Heart right ventricle (tissue), 16 donors: Measurements from ENCODE around the gene SELENOV. TPM values are rescaled to one million over a fixed set of nuclear protein-coding genes. Genes with fewer than 3 reads are reported as not detected.

Source experiments
- ATAC-seq, 8 donors: fragments of 200-7000 bp; cut with Tn5 transposase; one replicate each; pipeline ENCODE4 v1.9.1; 2020; ENCODE audit warnings: mild to moderate bottlenecking in 8 of 8, moderate library complexity in 8 of 8, moderate number of reproducible peaks in 1 of 8
- DNase-seq, 2 donors: peaks; one replicate each; pipeline ENCODE4 v3.0.0-alpha.2; 2020
- H3K27ac ChIP-seq, 10 donors: fragments of 200-600 bp; sonication (generic) in 2 of 10; one replicate each; pipeline versions ENCODE4 v1.5.0 to v1.8.0; 2020 to 2022; ENCODE audit warnings: mild to moderate bottlenecking in 3 of 10
- H3K27me3 ChIP-seq, 7 donors: fragments of 200-600 bp; one replicate each; pipeline ENCODE4 v1.8.0; 2021 to 2022; ENCODE audit warnings: mild to moderate bottlenecking in 2 of 7
- H3K36me3 ChIP-seq, 9 donors: fragments of 200-600 bp; sonication (generic) in 1 of 9; one replicate each; pipeline versions ENCODE4 v1.5.0 to v1.8.0; 2020 to 2022; ENCODE audit warnings: mild to moderate bottlenecking in 2 of 9
- H3K4me1 ChIP-seq, 9 donors: fragments of 200-600 bp; sonication (generic) in 1 of 9; one replicate each; pipeline versions ENCODE4 v1.5.0 to v1.8.0; 2020 to 2022; ENCODE audit warnings: mild to moderate bottlenecking in 4 of 9
- H3K4me3 ChIP-seq, 10 donors: fragments of 200-600 bp; sonication (generic) in 2 of 10; one replicate each; pipeline versions ENCODE4 v1.5.0 to v1.8.0; 2020 to 2022; ENCODE audit warnings: mild to moderate bottlenecking in 7 of 10, moderate library complexity in 2 of 10
- H3K9me3 ChIP-seq, 11 donors: fragments of 200-600 bp in 10 of 11; sonication (generic) in 2 of 11; one replicate each; pipeline versions ENCODE4 v1.5.0 to v1.8.0; 2013 to 2022; ENCODE audit warnings: mild to moderate bottlenecking in 2 of 11, control low read depth in 1 of 11, moderate library complexity in 1 of 11
- WGBS, 2 donors: extraction: QIAGEN DNeasy Blood & Tissue Kit; methylation state at CpG; one replicate each; pipeline ENCODE4 v1.1.7; 2013; ENCODE audit warnings: inconsistent platforms in 1 of 2; 5-methylcytosine and 5-hydroxymethylcytosine counted together
- intact Hi-C, 10 donors: fragments of 100-400 bp; cut with DNase I; formaldehyde crosslinking; loops; one replicate each; pipeline versions ENCODE4 v1.11.1 to v1.14.2; 2022
- polyA plus RNA-seq, 2 donors: library from polyadenylated mRNA; stranded (reverse); fragments of 200-250 nt; gene quantifications; one replicate each; pipeline ENCODE4 v1.2.3, GENCODE V29; 2013
- total RNA-seq, 10 donors: library from RNA; stranded (reverse); fragmentation: NEBNext Ultra II Directional in 3 of 10; extraction: Animal tissue kit (Norgen Biotek cat#: 25700) in 3 of 10; gene quantifications; one replicate each; pipeline versions ENCODE4 v1.2.1 to v1.2.4, GENCODE V29; 2021 to 2023
- TF ChIP-seq, protein P1 (sequence below), 9 donors: fragments of 200-600 bp; sonication (generic) in 2 of 9; IDR thresholded peaks; one replicate each; pipeline versions ENCODE4 v1.5.0 to v1.8.0; 2021 to 2022; ENCODE audit warnings: antibody characterized with exemption in 9 of 9, mild to moderate bottlenecking in 5 of 9, moderate library complexity in 1 of 9
- donor health status: Arrhythmogenic right ventricular cardiomyopathy.
- donor health status: ischemic (EF 13 %, LVEDD 7.1; RV severe dilation, severe dysfunction).
- donor health status: healthy with polysubstance abuse.
- donor health status: DM: no; HTN: yes; CAD: no.
- donor health status: DM: no; HTN: no; CAD: no.
- donor health status: ischemic (EF 25% LVEDD 6.9; RV normal size, moderate dysfunction).
- donor health status: ischemic (EF 25% LVEDD 5.7; RV mildly dilated, moderate dysfunction).
- donor health status: healthy.
- donor health status: DM: yes; HTN: yes; CAD: no.
- donor health status: Ischemic cardiomyopathy.
- donor health status: ischemic (EF 35%, LVEDD 5.7; RV mildly dilated, moderate dysfunction).
- donor health status: nonischemic (EF 11% LVEDD 7.7; RV severe dilation, severe dysfunction).
- donor health status: DM: yes; HTN: yes; CAD: no.
- donor health status: PGD.
- donor health status: ischemic (EF 29% LVEDD 5.4; RV normal size, mild dysfunction).
- donor health status: nonischemic (EF 23%, LVEDD 6.1; RV moderate dilation, normal function).

Gene SELENOV
- total and polyA plus RNA-seq, 12 donors, result not detected

DNA sequence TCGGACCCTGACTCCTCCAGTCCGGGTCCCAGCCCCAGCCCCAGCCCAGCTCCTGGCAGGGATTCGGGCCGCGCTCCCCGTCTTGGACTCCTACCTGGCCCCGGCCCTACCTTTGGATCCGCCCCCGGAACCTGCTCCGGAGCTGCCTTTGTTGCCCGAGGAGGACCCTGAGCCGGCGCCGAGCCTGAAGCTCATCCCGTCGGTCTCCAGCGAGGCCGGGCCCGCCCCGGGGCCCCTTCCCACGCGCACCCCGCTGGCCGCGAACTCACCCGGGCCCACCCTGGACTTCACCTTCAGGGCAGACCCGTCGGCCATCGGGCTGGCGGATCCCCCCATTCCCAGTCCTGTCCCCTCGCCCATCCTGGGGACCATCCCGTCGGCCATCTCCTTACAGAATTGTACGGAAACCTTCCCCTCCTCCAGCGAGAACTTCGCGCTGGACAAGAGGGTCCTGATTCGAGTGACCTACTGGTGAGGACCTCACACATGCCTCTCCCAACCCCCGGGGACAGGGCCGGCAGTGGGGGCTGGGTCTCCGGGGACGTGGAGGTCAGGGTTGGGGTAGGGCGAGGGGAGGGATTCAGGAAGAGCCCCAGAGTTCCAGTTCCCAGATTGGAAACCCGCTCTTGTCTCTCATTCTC is 732 bp downstream of the SELENOV start:
- intact Hi-C loops, result no loop called here
- Histone ChIP-seq H3K4me3 (peak overlapping the region in 9 of 10 donors; percentile 15 to 44 (median 32)), H3K36me3 (no peaks in the 10 kb centered on the region), H3K27me3 (peaks cover 22 to 72% (median 70%) of the 10 kb centered on the region in 7 donors), H3K27ac (no peak overlapping the region), H3K9me3 (no peaks in the 10 kb centered on the region), H3K4me1 (peaks cover 5 to 16% (median 13%) of the 10 kb centered on the region in 9 donors)
- TF ChIP-seq, protein P1, sequence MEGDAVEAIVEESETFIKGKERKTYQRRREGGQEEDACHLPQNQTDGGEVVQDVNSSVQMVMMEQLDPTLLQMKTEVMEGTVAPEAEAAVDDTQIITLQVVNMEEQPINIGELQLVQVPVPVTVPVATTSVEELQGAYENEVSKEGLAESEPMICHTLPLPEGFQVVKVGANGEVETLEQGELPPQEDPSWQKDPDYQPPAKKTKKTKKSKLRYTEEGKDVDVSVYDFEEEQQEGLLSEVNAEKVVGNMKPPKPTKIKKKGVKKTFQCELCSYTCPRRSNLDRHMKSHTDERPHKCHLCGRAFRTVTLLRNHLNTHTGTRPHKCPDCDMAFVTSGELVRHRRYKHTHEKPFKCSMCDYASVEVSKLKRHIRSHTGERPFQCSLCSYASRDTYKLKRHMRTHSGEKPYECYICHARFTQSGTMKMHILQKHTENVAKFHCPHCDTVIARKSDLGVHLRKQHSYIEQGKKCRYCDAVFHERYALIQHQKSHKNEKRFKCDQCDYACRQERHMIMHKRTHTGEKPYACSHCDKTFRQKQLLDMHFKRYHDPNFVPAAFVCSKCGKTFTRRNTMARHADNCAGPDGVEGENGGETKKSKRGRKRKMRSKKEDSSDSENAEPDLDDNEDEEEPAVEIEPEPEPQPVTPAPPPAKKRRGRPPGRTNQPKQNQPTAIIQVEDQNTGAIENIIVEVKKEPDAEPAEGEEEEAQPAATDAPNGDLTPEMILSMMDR (IDR thresholded peaks at IDR 0.05), result no peak
- no peak for DNase-seq
- peak in 1 of 8 donors; percentile 53 for ATAC-seq
- 1 to 2% methylated on average over 44 of the region's 44 CpGs for WGBS, 2 donors

DNA sequence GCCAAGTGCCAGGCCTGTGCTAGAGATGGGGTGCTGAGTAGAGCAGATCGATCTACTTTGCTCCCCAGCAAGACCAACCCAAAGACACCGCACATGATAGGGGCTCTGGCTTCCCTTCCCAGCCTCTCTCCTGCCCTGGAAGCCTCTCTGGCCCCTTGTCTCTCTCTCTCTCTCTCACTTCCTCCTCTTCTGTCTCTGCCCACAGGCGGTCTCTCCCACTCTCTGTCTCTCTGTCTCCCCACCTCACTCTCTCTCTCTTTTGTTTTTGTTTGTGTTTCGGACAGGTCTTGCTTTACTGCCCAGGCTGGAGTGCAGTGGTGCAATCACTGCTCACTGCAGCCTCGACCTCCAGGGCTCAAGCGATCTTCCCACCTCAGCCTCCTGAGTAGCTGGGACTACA is 1.3 kb downstream of the SELENOV start:
- Histone ChIP-seq H3K27me3 (peaks cover 22 to 71% (median 64%) of the 10 kb centered on the region in 7 donors), H3K4me1 (peaks cover 5 to 16% (median 13%) of the 10 kb centered on the region in 9 donors), H3K9me3 (no peaks in the 10 kb centered on the region), H3K36me3 (no peaks in the 10 kb centered on the region), H3K27ac (no peak overlapping the region), H3K4me3 (no peak overlapping the region)
- intact Hi-C loops, result no loop called here
- DNase-seq, result no peak
- ATAC-seq, result no peak
- WGBS, 2 donors, result 42 to 43% methylated on average over 6 of the region's 6 CpGs
- TF ChIP-seq, protein P1 (IDR thresholded peaks at IDR 0.05), result no peak

DNA sequence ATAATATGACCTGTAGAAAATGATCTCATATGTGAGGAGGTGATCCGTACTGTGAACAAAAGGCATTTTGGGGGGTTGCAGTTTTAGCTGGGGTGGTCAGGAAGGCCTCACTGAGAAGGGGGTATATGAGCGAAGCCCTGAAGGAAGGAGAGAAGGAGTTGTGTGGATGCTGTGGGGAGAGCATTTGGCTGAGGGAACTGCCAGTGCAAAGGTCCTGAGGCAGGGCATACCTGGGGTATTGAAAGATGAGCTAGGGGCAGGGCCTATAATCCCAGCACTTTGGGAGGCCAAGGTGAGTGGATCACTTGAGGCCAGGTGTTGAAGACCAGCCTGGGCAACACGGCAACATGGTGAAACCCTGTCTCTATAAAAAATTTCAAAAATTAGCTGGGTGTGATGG is 2.5 kb downstream of the SELENOV start:
- Histone ChIP-seq H3K9me3 (no peaks in the 10 kb centered on the region), H3K36me3 (no peaks in the 10 kb centered on the region), H3K4me1 (peaks cover 5 to 16% (median 13%) of the 10 kb centered on the region in 9 donors), H3K4me3 (no peak overlapping the region), H3K27ac (no peak overlapping the region), H3K27me3 (peaks cover 22 to 61% (median 53%) of the 10 kb centered on the region in 7 donors)
- no peak for DNase-seq
- 61 to 79% methylated on average over 3 of the region's 3 CpGs for WGBS, 2 donors
- intact Hi-C loops, result no loop called here
- TF ChIP-seq, protein P1 (IDR thresholded peaks at IDR 0.05), result no peak
- no peak for ATAC-seq

DNA sequence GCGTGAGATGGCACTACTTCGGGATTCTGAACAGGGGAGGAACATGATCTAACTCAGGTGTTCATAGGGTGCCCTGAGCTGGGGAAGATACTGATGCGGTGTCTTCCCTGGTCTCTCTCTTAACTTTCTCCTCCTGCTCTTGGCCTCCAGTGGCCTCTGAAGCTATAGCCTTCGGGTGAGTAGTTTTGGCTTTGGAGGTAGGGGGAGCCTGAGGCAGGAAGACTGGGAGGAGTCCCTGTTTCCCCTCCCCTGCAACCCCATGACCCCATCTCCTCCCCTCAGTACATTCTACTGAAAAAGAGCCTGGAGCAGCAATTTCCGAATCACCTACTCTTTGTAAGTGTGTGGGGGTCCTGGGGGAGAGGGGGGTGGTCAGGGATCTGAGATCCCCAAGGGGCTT is 3.5 kb downstream of the SELENOV start:
- Histone ChIP-seq H3K27me3 (peaks cover 22 to 51% (median 43%) of the 10 kb centered on the region in 7 donors), H3K9me3 (no peaks in the 10 kb centered on the region), H3K4me1 (peaks cover 5 to 16% (median 13%) of the 10 kb centered on the region in 9 donors), H3K36me3 (no peaks in the 10 kb centered on the region), H3K27ac (no peak overlapping the region), H3K4me3 (no peak overlapping the region)
- WGBS, 2 donors, result 64 to 70% methylated on average over 5 of the region's 5 CpGs
- TF ChIP-seq, protein P1 (IDR thresholded peaks at IDR 0.05), result no peak
- intact Hi-C loops, result no loop called here
- DNase-seq (no peak), ATAC-seq (no peak)
